GM12878 (cell line): ENCODE results near the gene TBC1D8.

Experiments
- CTCF ChIP-seq, 3 experiments: IDR thresholded peaks in 2 of 3; conservative IDR thresholded peaks in 1 of 3; 2 replicates each; pipeline ENCODE4 v1.5.1; 2011; ENCODE audit warnings: low read depth in 3 of 3, low read length in 3 of 3, mild to moderate bottlenecking in 3 of 3, control low read depth in 2 of 3, moderate library complexity in 2 of 3, inconsistent platforms in 1 of 3, mixed read lengths in 1 of 3; ENCODE audit not compliant: control insufficient read depth in 2 of 3, insufficient read depth in 1 of 3; ENCODE audit errors: extremely low read depth in 1 of 3
- ELK1 ChIP-seq: IDR thresholded peaks from 2 replicates; pipeline ENCODE4 v1.6.1; 2012; ENCODE audit warnings: low read depth, low read length, improper control_type of control experiment
- EZH2 ChIP-seq: IDR thresholded peaks from 2 replicates; pipeline ENCODE4 v1.6.1; 2012; ENCODE audit warnings: low read depth, mild to moderate bottlenecking, control low read depth, inconsistent platforms, low read length, borderline replicate concordance; ENCODE audit not compliant: control insufficient read depth
- MXI1 ChIP-seq: fragments of 150-350 bp; IDR thresholded peaks from 2 replicates; pipeline ENCODE4 v1.6.1; 2011; ENCODE audit warnings: low read depth, mild to moderate bottlenecking, inconsistent platforms, low read length, improper control_type of control experiment
- PRDM15 ChIP-seq: fragments of 450-650 bp; formaldehyde crosslinking; IDR thresholded peaks from 2 replicates; pipeline ENCODE4 v1.4.0; 2020; ENCODE audit warnings: mild to moderate bottlenecking, moderate library complexity
- RFX5 ChIP-seq: IDR thresholded peaks from 2 replicates; pipeline ENCODE4 v1.6.1; 2011; ENCODE audit warnings: low read depth, low read length, improper control_type of control experiment

- TF ChIP-seq EZH2 = no peak
- TF ChIP-seq ELK1 = no peak
- TF ChIP-seq PRDM15 (CRISPR knock-in tag) = no peak
- no peak for TF ChIP-seq CTCF (IDR thresholded peaks at IDR 0.05 in 2 of 3, conservative IDR thresholded peaks at IDR 0.05 in 1 of 3; ENCODE audit: control insufficient read depth in 2 of 3, extremely low read depth in 1 of 3, insufficient read depth in 1 of 3, low read depth in 3 of 3, low read length in 3 of 3)
- TF ChIP-seq RFX5 = no peak
- TF ChIP-seq MXI1 = no peak
Observed at GRCh38 chr2:101139495-101139894, 11.7 kb downstream of the TBC1D8 start.
